ENCODE measurements around the gene KRT75.

DNA sequence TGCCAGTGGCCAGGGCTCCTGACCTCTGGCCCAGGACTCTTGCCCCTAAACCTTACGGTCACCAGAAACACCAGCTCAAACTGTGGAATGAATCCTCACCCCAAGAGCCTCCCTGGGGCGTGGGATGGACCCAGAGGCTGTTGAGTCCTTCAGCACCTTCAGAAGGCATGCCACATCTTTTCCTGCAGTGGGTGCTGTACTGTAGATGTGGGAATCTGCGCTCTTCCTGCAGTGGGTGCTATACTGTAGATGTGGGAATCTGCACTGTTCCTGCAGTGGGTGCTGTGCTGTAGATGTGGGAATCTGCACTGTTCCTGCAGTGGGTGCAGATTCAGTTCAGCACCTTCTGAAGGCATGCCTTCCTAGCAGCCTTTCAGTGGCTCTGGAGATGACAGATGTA is 29.2 kb downstream of the KRT75 start:
- TF ChIP-seq, protein P1, sequence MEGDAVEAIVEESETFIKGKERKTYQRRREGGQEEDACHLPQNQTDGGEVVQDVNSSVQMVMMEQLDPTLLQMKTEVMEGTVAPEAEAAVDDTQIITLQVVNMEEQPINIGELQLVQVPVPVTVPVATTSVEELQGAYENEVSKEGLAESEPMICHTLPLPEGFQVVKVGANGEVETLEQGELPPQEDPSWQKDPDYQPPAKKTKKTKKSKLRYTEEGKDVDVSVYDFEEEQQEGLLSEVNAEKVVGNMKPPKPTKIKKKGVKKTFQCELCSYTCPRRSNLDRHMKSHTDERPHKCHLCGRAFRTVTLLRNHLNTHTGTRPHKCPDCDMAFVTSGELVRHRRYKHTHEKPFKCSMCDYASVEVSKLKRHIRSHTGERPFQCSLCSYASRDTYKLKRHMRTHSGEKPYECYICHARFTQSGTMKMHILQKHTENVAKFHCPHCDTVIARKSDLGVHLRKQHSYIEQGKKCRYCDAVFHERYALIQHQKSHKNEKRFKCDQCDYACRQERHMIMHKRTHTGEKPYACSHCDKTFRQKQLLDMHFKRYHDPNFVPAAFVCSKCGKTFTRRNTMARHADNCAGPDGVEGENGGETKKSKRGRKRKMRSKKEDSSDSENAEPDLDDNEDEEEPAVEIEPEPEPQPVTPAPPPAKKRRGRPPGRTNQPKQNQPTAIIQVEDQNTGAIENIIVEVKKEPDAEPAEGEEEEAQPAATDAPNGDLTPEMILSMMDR (conservative IDR thresholded peaks at IDR 0.05): no peak; the same call in 1 of the 2 replicates
- TF ChIP-seq ZFX (IDR thresholded peaks at IDR 0.05): no peak
